Measurements from ENCODE around the gene PHKB. TPM values are rescaled to one million over a fixed set of nuclear protein-coding genes. Genes with fewer than 3 reads are reported as not detected.

The PHKB gene
- total and polyA plus RNA-seq, 2 donors from 2014 or later: 48.3 to 80.5 TPM

GRCh38 chr16:47577029-47577428, 115.9 kb downstream of the PHKB start:
- H3K4me3 ChIP-seq (ENCODE audit: low read length in 3 of 3): no peak overlapping the region
- no peaks in the 10 kb centered on the region for H3K36me3 ChIP-seq (ENCODE audit: control insufficient read depth in 2 of 3, insufficient read depth in 3 of 3, low read length in 3 of 3)
- H3K27ac ChIP-seq (ENCODE audit: low read depth in 2 of 2, low read length in 2 of 2): no peak overlapping the region
- no peak overlapping the region for H3K9ac ChIP-seq (ENCODE audit: low read length in 3 of 3)
- no peaks in the 10 kb centered on the region for H3K9me3 ChIP-seq (ENCODE audit: control insufficient read depth in 2 of 3, insufficient read depth in 1 of 3, low read length in 3 of 3)
- FAIRE-seq (no peak), DNase-seq (no peak)
- intact Hi-C loops (cut with DNase I): no loop called here
- no peaks in the 10 kb centered on the region for H3K4me1 ChIP-seq (ENCODE audit: control insufficient read depth in 2 of 3, insufficient read depth in 2 of 3, low read depth in 1 of 3, low read length in 3 of 3)
- no peak for TF ChIP-seq CTCF (IDR thresholded peaks at IDR 0.05; ENCODE audit: borderline replicate concordance, extremely low read depth, insufficient read depth)
- H3K27me3 ChIP-seq (ENCODE audit: control insufficient read depth, insufficient read depth, low read length): no peaks in the 10 kb centered on the region

GRCh38 chr16:47578033-47578432, 116.9 kb downstream of the PHKB start:
- FAIRE-seq (no peak), DNase-seq (no peak)
- no peaks in the 10 kb centered on the region for H3K4me1 ChIP-seq (ENCODE audit: control insufficient read depth in 2 of 3, insufficient read depth in 2 of 3, low read depth in 1 of 3, low read length in 3 of 3)
- no peak overlapping the region for H3K27ac ChIP-seq (ENCODE audit: low read depth in 2 of 2, low read length in 2 of 2)
- no peaks in the 10 kb centered on the region for H3K27me3 ChIP-seq (ENCODE audit: control insufficient read depth, insufficient read depth, low read length)
- TF ChIP-seq CTCF (IDR thresholded peaks at IDR 0.05; ENCODE audit: borderline replicate concordance, extremely low read depth, insufficient read depth): no peak
- no peak overlapping the region for H3K4me3 ChIP-seq (ENCODE audit: low read length in 3 of 3)
- intact Hi-C loops (cut with DNase I): no loop called here
- no peaks in the 10 kb centered on the region for H3K9me3 ChIP-seq (ENCODE audit: control insufficient read depth in 2 of 3, insufficient read depth in 1 of 3, low read length in 3 of 3)
- H3K9ac ChIP-seq (ENCODE audit: low read length in 3 of 3): no peak overlapping the region
- no peaks in the 10 kb centered on the region for H3K36me3 ChIP-seq (ENCODE audit: control insufficient read depth in 2 of 3, insufficient read depth in 3 of 3, low read length in 3 of 3)

- TF ChIP-seq CTCF (IDR thresholded peaks at IDR 0.05; ENCODE audit: borderline replicate concordance, extremely low read depth, insufficient read depth): no peak
- Histone ChIP-seq H3K27ac (ENCODE audit: low read depth in 2 of 2, low read length in 2 of 2) (no peak overlapping the region), H3K4me3 (ENCODE audit: low read length in 3 of 3) (no peak overlapping the region), H3K36me3 (ENCODE audit: control insufficient read depth in 2 of 3, insufficient read depth in 3 of 3, low read length in 3 of 3) (no peaks in the 10 kb centered on the region), H3K4me1 (ENCODE audit: control insufficient read depth in 2 of 3, insufficient read depth in 2 of 3, low read depth in 1 of 3, low read length in 3 of 3) (no peaks in the 10 kb centered on the region), H3K9ac (ENCODE audit: low read length in 3 of 3) (no peak overlapping the region), H3K27me3 (ENCODE audit: control insufficient read depth, insufficient read depth, low read length) (no peaks in the 10 kb centered on the region), H3K9me3 (ENCODE audit: control insufficient read depth in 2 of 3, insufficient read depth in 1 of 3, low read length in 3 of 3) (no peaks in the 10 kb centered on the region)
- intact Hi-C loops (cut with DNase I): no loop called here
- FAIRE-seq: no peak
- no peak for DNase-seq
Measured at GRCh38 chr16:47578573-47578972, 117.4 kb downstream of the PHKB start.

GRCh38 chr16:47581114-47581513, 120.0 kb downstream of the PHKB start:
- Histone ChIP-seq H3K36me3 (ENCODE audit: control insufficient read depth in 2 of 3, insufficient read depth in 3 of 3, low read length in 3 of 3) (no peaks in the 10 kb centered on the region), H3K4me1 (ENCODE audit: control insufficient read depth in 2 of 3, insufficient read depth in 2 of 3, low read depth in 1 of 3, low read length in 3 of 3) (no peaks in the 10 kb centered on the region), H3K27ac (ENCODE audit: low read depth in 2 of 2, low read length in 2 of 2) (no peak overlapping the region), H3K9me3 (ENCODE audit: control insufficient read depth in 2 of 3, insufficient read depth in 1 of 3, low read length in 3 of 3) (no peaks in the 10 kb centered on the region), H3K27me3 (ENCODE audit: control insufficient read depth, insufficient read depth, low read length) (no peaks in the 10 kb centered on the region), H3K4me3 (ENCODE audit: low read length in 3 of 3) (no peak overlapping the region), H3K9ac (ENCODE audit: low read length in 3 of 3) (no peak overlapping the region)
- no peak for TF ChIP-seq CTCF (IDR thresholded peaks at IDR 0.05; ENCODE audit: borderline replicate concordance, extremely low read depth, insufficient read depth)
- DNase-seq (no peak), FAIRE-seq (no peak)
- intact Hi-C loops (cut with DNase I): no loop called here

Measured in kidney (tissue), 14 donors.